NT2/D1 (cell line): ENCODE results near the gene SLX4IP.

Source experiments
- SUZ12 ChIP-seq: IDR thresholded peaks from 2 replicates; pipeline ENCODE4 v1.6.1; 2011; ENCODE audit not compliant: insufficient read length, insufficient read depth; ENCODE audit errors: extremely low read depth
- YY1 ChIP-seq: IDR thresholded peaks from 2 replicates; pipeline ENCODE4 v1.6.1; 2011; ENCODE audit not compliant: insufficient read length, insufficient read depth
- ZNF274 ChIP-seq: IDR thresholded peaks from 2 replicates; pipeline ENCODE4 v1.6.1; 2011; ENCODE audit warnings: mild to moderate bottlenecking, low read depth, low read length

- no peak for TF ChIP-seq YY1
- TF ChIP-seq SUZ12, result no peak
- TF ChIP-seq ZNF274, result no peak
These were observed 225.6 kb downstream of the SLX4IP start for GRCh38 chr20:10660661-10661060.
